Measurements from ENCODE around the gene ALX4.
A peak's percentile ranks its signal among the peaks of the same experiment; 100 is the strongest.

The ALX4 gene

DNA sequence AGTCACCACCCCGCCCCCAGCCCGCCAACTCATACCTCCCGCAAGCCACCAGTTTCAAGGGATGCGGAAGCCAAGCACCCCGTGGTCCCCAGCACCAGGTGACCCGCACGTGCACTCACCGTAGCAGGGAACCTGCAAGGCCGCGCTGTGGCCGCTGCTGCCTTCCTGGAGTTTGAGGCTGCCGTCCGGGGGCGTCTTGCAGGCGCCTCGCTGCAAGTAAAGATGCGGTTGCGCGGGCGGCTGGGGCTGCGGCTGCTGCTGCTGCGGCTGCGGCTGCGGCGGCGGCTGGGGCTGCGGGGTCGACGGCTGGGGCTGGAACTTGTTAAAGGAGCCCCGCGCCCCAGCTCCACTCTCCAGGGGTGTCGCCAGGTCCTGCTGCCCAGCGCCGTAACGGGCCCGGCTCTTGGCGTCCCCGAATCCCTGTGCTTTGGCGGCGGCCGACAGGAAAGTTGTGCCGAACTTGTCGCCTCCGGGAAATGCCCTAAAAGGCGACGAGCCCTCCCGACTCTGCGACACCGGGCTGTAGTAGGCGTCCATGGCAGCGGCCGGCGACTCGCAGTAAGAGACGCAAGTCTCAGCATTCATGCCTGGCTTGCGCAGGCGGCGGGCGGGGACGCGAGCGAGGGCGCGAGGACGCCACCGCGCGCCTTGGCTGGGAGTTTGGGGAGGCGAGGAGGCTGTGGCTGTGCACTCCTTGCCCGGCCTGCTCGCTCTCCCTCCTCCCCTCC is at the start of gene ALX4:
ALX4 (minus strand) TSS at position 662 of the 728 bp plus-strand sequence; CDS start at position 585, 77 bp downstream.
- peak; percentile 66 for DNase-seq

DNA sequence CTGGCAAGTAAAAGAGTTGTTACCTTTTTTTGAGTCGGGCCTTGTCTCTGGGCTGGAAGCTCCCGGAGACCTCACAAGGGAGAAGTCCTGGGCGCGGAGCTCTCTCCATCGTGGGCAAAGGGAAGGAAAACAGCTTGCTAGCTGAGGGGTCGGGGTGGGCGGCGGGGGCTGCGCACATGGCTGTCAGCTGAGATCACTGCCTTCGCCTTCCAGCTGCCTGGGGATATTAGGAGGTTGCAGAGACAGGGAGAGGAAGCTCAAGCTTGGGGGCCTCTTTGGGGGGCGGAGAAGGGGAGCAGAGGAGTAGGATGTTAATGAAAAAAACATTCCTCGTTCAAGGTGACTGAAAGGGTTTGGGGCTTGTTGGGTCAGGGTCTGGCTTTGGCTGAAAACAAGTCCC is 49.2 kb upstream of the ALX4 start:
- DNase-seq: no peak

DNA sequence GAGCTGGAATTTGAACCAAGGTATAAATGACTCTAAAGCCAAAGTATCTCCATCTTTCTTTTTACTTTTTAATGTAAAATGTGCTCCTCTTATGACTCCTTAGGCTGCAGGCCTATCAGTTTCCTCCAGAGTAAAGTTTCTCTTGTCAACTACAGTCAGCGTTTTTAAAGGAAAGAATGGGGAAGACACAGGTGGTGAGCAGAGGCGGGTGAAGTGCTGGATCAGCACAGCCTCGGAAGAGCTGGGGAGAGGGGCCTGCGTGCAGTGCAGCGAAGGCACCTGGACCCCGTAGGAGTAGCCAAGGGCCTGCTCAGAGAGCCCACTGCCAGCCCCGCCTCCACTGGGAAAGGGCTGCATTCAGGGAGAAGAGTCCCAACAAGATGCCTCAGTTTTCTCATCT is 48.8 kb upstream of the ALX4 start:
- no peak for DNase-seq

DNA sequence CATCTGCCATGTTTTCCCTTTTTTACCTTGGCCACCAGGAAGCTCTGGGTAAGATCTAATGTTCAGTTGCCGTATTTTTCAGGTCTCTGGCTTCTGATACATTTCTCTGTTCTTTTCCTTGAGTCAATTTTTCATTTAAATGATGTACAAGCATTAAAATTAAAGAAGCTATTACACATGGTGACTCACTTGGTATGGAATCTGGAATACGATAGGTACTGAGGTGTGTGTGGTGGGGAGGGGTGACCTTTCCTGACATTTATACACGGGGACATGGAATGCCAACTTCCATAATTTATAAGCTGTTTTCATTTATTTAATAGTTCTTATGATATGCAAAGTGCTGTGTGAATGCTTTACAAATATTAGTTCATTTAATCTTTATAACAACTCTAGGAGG is 47.8 kb upstream of the ALX4 start:
- no peak for DNase-seq

DNA sequence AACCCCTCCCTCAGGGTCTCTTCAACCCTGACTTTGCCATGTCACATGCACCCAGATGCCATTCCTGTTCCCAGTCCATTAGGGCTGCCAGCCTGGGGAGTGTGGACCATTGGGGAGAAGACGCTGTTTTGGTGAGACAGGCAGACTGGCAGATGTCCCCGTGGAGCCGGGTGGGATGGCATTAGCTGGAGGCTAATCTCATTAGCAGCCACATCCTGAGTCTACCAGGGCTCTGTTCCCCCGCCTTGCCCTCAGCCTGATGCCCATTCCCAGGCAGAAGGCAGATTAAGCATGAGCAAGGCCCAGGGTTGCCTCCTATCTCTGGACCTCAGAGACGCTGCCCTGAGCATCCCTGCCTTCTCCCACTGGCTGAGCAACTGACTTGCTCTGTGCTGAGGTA is 46.4 kb upstream of the ALX4 start:
- no peak for DNase-seq

DNA sequence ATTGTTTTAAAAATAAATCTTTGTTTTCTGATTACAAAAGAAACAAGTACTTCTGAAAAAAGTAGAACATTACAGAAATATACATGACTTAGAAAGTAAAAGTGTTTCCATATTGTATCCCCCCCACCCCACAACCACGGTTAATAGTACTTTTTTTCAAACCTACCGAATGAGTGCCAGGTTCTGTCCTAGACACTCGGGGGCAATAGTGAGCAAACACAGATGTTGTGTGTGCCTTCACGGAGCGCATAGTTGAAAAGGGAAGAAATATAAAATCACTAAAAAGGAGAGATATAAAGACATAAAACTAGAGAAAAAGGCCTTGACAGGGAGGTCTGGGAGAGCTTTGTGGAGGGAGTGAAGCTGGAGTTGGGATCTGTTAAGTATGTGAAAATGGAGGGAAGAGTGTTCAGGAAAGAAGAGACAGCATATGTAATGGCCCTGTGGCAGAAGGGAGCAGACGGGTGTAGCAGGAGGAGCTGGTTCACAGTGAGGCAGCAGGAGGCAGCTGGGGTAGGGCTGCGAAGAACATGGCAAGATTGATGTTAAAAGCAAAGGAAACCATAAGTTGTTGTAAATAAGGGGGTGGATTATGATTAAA is 42.1 kb upstream of the ALX4 start:
- DNase-seq: no peak

DNA sequence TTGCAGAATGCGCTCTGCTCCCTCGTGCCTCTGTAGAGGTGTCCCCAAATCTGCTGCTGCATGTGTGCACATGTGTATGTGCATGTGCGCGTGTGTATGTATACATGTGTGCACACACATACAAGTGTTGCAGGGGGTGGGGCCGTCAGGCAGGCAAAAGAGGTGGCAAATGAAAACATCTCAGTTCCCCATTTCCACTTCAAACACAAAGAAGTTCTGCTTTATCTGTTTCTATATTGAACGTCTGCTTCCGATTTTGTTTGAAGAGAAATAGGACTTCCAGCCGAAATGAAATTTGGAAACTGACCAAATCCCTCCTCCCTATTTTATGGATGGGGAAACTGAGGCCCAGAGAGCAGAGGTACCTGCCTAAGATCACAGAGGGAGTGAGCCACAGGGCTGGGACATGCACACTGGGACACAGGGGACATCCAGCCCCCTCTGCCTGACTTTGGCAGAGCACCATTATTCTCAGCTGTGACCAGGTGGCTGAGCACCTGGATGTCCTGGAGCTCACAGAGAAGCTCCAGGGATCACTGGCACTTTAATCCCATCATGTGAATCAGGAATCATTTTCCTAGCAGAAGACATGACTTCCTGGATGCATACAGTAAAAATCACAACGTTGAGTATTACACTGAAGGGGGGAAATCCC is 41.2 kb upstream of the ALX4 start:
- no peak for DNase-seq

DNA sequence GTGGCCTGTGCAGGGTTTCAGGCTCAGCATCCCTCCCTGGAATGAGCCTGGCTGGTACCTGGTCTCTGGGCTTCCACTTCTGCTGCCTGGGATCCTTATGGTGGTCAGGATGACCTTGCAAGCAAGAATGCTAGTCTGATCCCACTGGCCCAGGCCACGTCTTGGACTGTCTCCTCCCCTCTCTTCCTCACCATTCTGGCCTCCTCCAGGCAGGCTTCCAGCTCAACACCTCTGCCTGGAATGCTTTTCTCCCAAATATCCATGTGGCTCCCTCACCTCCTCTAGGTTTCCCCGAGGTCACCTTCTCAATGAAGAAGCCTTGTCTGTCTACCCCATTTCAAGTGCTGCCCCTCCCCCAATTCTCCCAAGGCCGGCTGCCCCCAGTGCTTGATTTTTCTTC is 39.4 kb upstream of the ALX4 start:
- no peak for DNase-seq

DNA sequence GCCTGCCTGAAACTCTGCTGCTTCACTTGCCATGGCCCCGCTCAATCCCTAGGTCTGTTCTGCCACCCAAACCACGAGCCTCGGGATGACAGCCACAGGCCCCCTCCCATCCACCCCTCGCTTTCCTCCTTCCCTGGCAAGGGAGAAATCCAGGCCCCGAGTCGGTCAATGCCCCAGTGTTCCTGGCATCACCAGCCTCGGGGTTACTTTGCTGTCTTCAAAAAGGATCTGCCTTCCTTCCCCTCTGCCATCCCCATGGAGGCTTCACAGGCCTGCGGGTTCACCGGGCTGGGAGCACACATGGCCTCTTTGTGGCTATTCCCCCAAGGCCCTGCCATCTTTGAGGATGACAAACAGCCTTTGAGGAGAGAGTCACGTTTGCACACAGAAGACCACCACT is 38.8 kb upstream of the ALX4 start:
- no peak for DNase-seq

DNA sequence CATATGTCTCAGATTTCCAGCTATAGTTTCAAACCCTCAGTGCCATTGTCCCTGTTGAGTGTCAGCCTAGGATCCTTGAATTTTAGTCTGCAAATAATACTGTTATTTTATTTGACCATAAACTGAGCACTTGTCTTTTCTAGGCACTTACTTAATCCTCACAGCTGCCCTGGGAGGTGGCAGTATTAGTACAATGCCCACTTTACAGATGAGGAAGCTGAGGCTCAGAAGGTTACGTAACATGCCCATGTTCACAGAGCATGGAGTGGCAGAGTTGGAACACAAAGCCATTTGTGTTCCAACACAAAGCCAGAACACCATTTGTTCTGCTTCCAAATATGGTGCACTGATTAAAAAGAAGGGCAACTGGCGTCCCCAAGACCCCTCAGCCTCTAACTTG is 38.2 kb upstream of the ALX4 start:
- no peak for DNase-seq

DNA sequence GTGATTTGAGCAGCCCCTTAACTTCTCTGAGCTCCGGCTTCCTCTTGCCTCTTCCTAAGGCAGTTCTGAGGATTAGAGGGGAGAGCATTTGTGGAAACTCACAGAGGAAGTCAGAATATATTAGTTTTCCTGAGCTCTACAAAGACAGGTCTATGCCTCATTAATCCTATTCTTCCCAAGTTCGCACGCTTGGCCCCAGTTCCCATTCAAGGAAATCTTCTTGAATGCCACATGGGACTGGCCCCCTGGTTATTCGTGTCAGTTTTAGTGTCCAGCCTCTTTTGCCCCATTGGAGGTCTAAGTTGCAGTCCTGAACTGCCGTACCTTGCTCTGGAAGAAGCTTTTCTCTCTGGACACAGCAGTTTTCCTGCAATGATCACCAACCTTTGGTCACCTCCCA is 37.6 kb upstream of the ALX4 start:
- no peak for DNase-seq

DNA sequence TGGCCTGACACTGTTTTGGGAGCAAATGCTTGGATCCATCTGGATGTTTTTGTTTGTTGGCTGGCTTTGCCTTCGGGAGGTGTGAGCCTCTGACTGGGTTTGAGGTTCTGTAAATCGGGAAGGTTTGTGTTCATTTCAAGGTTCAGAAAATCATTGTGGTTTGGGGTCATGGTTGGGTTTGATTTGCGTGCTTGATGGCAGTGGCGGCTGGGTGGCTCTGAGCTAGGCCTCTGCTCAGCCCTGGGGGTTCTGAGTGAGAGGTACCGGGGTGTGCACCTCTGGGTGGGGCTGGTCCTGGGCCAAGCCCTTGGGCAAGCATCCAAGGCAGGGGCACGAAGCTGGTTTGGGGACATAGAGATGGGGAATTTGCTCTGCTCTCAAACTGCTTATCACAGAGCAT is 37.0 kb upstream of the ALX4 start:
- no peak for DNase-seq

DNA sequence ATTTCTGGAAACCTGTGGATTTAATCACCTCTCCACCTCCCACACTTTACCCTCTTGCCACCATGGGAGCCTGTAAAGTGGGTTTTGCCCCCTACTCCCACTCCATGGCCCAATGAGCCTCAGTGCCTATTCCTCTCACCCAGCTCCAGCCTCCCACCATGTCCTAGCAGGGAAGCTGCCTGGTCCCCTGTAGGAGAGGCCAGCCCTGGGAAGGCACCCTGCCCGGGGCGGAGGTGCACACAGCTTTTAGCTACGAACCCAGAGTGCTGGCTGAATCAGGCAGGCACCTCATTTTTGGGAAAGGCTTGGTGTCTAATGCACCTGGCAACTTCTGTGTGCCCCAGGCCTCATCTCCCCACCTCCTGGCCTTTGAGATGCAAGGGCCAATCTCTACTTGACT is 35.8 kb upstream of the ALX4 start:
- no peak for DNase-seq

DNA sequence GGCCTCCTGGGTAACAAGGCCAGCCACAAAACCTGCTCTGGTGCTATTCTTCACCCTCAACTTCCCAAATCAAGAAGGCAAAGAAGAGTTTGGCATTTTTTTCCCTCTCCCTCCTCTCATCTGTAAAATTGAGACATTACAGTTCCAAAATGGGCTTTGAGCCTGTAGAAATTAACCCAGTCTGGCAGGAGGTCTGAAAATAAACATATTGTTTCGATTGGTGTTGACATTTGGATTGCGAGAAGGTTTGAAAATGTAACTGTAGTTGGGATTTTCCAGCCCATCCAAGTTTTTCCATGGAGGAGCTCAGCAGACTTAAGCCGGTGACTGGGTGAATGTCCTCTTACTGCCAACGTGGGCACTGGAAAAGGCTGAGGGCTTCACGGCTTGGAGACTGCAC is 35.0 kb upstream of the ALX4 start:
- no peak for DNase-seq

DNA sequence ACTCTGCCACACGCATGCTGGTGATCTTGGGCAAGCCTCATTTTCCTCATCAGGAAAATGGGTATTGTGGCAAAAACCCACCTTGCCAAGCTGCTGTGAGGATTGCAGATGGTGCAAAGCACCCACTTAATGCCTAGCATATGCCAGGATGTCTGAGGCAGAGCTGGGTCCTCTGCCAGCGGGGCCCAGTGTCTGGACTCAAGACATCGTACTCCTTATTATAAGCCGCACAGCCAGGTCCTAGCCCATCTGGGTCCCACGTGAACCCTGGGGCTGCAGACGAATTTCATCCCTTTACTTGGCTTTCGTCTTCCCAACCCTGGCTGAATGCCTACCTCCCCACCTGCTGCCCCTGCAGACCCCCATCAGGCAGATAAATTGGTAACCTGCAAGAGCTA is 34.5 kb upstream of the ALX4 start:
- no peak for DNase-seq

DNA sequence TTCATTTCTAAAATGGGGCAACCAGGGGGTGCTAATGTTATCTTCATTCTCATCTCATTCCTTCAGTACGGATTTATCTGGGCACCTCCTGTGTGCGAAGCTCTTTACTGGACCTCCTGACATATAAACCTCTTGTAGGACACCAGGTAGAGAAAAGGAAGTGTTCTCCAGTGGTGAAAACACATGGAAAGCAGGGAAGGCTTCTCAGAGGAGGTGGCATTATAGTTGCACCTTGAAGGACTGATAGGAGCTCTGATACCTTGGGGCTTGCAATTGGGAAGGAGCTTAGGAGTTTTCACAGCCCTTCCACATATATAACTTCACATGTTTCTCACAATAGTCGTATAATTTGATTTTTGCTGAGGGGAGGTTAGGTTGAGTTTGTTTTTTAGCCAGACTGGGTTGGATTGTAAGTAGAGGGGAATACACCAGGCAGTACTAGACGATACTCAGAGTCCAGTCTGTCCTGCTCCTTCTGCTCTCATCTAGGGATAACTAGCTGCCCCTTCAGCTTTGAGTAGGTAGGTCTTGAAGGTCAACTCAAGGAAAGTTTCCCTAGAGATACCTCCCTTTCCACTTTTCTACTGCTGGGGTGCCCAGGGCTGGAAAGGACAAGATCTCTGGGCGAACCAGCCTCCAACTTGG is 34.0 kb upstream of the ALX4 start:
- no peak for DNase-seq

DNA sequence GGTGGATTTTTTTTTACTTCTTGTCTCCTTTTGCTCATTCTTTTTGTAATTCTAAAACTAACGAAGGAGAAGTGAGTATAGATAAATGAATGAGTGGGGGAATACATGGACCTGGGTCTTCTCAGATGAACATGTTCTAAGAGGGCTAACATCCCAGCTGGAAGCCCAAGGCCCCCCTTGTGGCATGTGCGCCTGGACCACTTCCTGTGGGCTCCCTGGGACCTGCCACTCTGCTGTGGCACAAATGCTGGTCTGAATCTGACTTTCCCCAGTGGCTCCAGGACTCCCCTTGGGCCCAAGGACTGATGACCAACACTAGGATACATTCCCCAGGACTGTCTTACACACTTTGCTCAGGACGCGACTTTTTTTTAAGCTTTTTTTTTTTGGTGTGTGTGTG is 32.7 kb upstream of the ALX4 start:
- DNase-seq: no peak

DNA sequence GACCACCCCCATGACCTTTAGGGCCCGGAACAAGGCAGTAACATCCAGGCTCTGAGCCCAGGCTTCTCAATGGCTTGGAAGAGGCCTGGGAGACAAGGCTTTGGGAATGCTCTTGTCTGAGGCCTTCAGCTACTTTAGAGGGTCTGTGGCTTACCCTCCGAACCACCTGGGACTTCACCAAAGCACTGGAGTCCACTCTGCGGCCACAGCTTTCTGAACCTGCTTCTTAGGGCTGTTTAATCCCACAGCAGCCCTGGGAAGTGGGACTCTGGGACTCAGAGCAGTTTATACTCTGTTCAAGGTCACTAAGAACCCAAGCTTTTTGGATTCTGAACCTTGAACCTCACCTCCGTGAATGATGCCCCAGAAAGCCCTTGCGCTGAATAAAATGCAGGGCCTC is 30.7 kb upstream of the ALX4 start:
- DNase-seq: no peak

DNA sequence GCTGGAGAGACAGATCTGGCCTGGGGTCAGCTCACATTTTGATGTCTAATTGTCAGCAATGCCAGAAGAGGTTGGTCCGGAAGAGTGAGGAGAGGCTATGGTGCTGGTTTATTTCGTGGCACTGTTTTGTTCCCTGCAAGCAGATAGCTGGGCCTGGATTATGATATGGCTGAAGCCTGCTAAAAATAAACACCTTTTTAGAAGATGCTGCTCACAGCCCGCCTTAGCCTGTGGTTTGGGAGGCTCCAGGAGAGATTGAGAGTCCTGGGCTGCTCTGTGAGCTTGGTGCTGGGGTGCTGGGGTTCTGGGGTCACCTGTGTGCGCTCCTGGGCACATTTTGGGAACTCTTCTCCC is 29.6 kb upstream of the ALX4 start:
- no peak for DNase-seq

DNA sequence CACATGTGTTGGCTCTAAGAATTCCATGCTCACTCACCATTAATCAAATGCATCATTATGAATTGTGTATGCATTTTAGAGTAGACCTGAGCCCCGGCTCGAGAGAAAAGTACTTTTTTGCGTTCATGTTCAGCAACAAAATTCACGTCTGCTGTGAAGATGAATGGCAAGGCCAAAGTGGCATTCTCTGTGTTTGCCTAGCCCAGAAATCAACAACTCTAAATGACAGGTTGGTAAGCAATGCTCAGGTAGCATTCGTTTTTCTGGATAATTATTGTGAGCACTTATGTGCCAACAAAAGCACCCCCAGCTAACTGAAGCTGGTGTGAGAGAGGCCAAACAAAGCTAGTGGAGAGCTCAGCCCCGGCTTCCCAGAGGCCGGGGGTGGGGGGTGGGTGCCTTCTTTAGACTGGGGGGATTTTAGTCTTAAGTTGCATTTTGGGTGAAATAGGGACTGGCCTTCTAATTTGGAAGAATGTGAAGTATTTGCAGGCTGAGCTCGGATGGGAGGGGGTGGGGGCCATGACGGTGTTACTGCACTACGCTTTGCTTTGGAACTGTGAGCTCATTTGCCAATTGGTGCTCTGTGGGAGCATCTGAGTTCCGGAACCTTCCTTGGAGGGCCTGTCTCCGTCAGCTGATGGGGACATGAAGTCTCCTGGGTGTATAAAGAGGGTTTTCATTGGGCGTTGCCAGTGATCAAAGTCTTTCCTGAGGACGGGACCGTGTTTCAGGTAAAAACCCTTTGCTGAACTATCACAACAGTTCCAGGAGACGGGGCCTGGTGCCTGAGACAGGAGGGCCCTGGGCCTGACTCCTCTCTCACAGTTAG is 29.0 kb upstream of the ALX4 start:
- DNase-seq: no peak

DNA sequence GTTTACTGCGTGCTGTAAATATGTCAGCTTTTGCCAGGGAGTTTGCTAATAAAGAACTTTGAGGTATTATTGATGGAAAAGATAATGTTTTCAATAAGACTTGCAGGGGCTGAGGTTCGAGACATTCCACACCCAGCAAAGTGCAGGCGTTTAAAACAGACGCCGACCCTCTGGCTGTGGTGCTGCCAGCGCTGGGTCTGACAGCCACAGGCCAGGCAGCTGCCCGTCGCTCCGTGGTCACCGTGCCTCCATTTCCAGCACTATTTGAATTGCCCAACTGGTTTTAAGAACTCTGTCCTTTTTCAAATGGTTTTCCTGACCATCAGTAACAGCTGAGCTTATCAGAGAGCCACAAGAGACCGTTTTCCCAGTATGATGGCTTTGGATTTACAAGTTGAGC is 28.1 kb upstream of the ALX4 start:
- no peak for DNase-seq

DNA sequence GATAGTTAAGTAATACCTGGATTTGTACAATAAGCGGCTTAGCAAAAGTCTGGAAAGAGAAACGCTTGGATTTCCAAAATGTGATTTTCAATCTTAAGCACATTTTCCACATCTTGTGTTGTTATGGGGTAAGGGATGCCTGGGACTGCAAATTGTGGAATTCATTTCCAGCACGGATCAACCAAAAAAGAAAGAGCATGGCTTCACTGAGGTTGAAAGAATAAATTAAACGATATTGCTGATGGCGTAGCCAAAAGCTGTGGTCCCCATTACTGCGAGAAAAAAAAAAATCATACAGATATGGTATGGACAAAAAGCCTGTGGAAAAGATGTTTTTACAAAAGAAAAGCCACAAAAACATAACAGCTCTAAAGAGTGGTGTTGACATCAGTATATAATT is 26.0 kb upstream of the ALX4 start:
- no peak for DNase-seq

DNA sequence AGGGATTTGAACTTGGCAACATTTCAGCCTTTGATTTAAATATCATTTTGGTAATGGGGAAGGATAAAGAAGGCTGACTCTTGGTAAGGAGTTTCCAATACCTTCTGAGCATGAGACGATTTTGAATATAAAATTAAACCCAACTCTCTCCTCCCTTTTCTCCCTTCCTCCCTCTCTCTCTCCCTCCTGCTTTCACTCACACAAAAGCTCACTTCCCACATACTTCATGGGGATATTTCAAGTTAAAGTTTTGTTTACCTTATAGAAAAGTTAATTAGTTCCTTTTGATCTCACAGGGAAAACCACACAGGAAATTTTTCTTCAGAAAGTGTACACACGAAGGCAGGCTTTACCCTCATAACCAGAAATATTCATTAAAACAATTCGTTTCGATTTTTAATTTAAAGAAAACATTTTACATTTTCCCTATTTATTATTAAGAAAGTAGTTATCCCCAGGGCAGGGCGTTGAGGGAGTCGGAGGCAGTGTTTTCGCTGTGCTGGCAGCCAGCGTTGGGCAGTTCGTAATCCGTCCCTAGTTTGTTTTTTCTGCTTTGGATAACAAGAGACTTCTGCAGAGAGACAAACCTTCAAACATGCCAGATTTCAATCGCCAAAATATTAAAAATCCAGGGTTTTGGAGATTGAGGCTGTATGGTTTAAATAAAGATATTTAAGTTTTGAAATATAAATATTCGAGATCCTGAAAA is 25.3 kb upstream of the ALX4 start:
- DNase-seq: no peak
